Motor neuron (in vitro differentiated cells): ENCODE measurements around the gene ACP7. TPM values are rescaled to one million over a fixed set of nuclear protein-coding genes. Genes with fewer than 3 reads are reported as not detected.
"Not testable (repeated sequence)": the region's sequence is repeated elsewhere in the genome, so short reads cannot be mapped to it uniquely, and the experiment has no call there.

Experiments
- ATAC-seq, 8 experiments: fragments of 200-7000 bp; cut with Tn5 transposase; replicated peaks in 6 of 8; 2 replicates each; pipeline ENCODE4 v1.8.0; 2021; ENCODE audit warnings: mild to moderate bottlenecking in 8 of 8, moderate library complexity in 8 of 8
- H3K27ac ChIP-seq, 2 donors: fragments of 250-450 bp; sonication (Bioruptor Pico); 2 replicates each; pipeline ENCODE4 v1.9.0; 2021; ENCODE audit warnings: antibody characterized with exemption in 2 of 2, mild to moderate bottlenecking in 2 of 2, moderate library complexity in 1 of 2
- H3K4me1 ChIP-seq, 2 donors: fragments of 250-450 bp; sonication (Bioruptor Pico); replicated peaks in 1 of 2; 2 replicates each; pipeline ENCODE4 v1.6.1; 2021; ENCODE audit warnings: antibody characterized with exemption in 2 of 2, mild to moderate bottlenecking in 2 of 2, moderate library complexity in 1 of 2
- H3K4me3 ChIP-seq, 5 donors: fragments of 250-450 bp; sonication (Bioruptor Pico); 2 replicates each; pipeline ENCODE4 v1.9.0; 2021; ENCODE audit warnings: antibody characterized with exemption in 5 of 5, mild to moderate bottlenecking in 5 of 5, moderate library complexity in 4 of 5
- WGBS, 10 experiments: fragments of 450-650 bp; shearing (Covaris generic); methylation state at CpG; one replicate each; pipeline ENCODE4 v1.0.0; 2022; 5-methylcytosine and 5-hydroxymethylcytosine counted together
- in situ Hi-C, 9 experiments: fragments of 400-800 bp; cut with MboI; loops; one replicate each; pipeline ENCODE4 v1.15.0; 2021; ENCODE audit warnings: low sequenced_read_pairs in 9 of 9, low pct_unique_long_range_greater_than_20kb in 2 of 9; ENCODE audit not compliant: unreplicated experiment in 9 of 9
- total RNA-seq, 8 experiments: library from RNA; unstranded; fragments of 300-600 nt; gene quantifications; 2 replicates each; pipeline versions ENCODE4 v1.2.3 to v1.2.4, GENCODE V29; 2022

The ACP7 gene
- total RNA-seq, 8 experiments from 2014 or later: 0.07 to 0.42 (median 0.15) TPM; not detected in 3

DNA sequence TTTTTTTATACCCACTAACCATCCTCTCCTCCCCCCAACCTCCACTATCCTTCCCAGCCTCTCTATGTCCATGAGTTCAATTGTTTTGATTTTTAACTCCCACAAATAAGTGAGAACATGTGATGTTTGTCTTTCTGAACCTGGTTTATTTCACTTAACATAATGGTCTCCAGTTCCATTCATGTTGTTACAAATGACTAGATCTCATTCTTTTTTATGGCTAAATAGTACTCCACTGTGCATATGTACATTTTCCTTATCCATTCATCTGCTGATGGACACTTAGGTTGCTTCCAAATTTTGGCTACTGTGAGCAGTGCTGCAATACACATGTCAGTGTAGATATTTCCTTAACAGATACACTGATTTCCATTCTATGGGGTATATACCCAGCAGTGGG lies 24.9 kb upstream of the ACP7 start:
- H3K27ac ChIP-seq: no peak overlapping the region
- in situ Hi-C loops: no loop called here
- H3K4me3 ChIP-seq: no peak overlapping the region
- no peak for ATAC-seq
- H3K4me1 ChIP-seq: no peaks in the 10 kb centered on the region

DNA sequence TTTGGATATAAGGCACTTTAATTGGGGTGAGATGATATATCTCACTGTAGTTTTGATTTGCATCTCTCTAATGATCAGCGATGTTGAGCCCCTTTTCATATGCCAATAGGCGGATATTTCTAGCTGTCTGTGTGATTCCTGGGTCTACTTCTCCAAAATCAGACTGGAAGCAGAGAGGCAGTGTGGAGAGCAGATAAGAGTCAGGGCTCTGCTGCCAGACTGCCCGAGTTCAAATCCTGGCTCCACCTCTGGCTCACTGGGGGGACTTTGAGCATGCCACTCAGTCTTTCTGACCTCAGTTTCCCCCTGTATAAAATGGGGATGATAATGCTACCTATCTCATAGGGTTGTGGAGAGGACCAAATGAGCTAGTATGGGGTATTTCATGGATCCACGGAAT lies 24.0 kb upstream of the ACP7 start:
- Histone ChIP-seq H3K27ac (no peak overlapping the region), H3K4me3 (no peak overlapping the region), H3K4me1 (no peaks in the 10 kb centered on the region)
- in situ Hi-C loops: no loop called here
- ATAC-seq: no peak
- 0 to 100% (median 65%) methylated on average over 1 to 4 of the region's 4 CpGs; no CpG with 5 or more reads in 3 of the 10 experiments for WGBS, 10 experiments

DNA sequence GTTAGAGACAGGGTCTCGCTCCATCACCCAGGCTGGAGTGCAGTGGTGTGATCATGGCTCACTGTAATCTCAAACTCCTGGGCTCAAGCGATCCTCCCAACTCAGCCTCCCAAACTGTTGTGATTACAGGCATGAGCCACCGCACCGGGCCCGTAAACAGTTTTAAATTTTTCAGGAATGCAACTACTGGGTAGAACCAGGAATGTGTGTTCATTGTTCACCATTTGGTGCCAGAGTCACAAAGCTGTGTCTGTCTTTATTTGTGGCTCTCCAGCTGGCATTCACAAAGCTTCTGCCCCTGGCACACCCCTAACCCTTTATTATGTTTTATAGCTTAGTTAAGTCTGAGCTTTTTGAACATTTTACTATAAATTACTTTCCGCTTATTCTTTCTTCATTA lies 19.8 kb upstream of the ACP7 start:
- H3K27ac ChIP-seq: no peak overlapping the region
- 40 to 100% (median 90%) methylated on average over 1 to 5 of the region's 6 CpGs; no CpG with 5 or more reads in 1 of the 10 experiments for WGBS, 10 experiments

DNA sequence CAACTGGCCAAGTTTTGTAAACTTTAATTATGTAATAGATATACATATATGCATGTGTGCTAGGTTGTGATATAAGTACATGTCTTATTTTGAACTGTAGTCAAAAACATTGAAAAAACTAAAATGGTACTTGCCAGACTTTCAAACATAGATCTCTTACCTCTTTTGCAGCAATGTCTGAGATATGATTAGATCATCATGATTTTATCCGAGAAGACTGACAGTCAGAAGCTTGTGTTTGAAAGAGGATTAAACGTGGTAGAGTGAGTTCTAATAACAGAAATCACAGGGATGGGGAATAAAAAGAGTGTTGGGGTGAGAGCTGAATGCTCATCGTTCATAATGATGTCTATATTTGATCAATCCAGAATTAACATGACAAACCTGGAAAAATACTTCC lies 18.2 kb upstream of the ACP7 start:
- no peak for ATAC-seq
- H3K4me3 ChIP-seq: no peak overlapping the region
- no peak overlapping the region for H3K27ac ChIP-seq
- in situ Hi-C loops: no loop called here
- WGBS, 10 experiments: 26 to 89% (median 64%) methylated on average over 1 to 3 of the region's 3 CpGs
- no peaks in the 10 kb centered on the region for H3K4me1 ChIP-seq

More for the DNA sequence above, 19.8 kb upstream of the ACP7 start:
- no peak for ATAC-seq
- Histone ChIP-seq H3K4me1 (no peaks in the 10 kb centered on the region), H3K4me3 (no peak overlapping the region)
- in situ Hi-C loops: no loop called here

DNA sequence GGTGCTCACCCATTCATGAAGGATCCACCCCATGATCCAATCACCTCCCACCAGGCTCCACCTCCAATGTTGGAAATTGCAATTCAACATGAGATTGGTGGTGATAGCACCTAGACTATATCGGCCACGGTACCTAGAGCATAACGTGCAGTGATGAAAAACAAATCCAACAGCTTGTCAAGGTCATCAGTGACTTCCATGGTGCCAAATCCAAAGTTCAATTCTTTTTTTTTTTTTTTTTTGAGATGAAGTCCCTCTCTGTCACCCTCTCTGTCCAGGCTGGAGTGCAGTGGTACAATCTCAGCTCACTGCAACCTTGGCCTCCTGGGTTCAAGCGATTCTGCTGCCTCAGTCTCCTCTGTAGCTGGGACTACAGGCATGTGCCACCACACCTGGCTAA lies 17.1 kb upstream of the ACP7 start:
- Histone ChIP-seq H3K4me1 (no peaks in the 10 kb centered on the region), H3K27ac (no peak overlapping the region), H3K4me3 (no peak overlapping the region)
- ATAC-seq: no peak
- in situ Hi-C loops: no loop called here
- 68 to 100% (median 96%) methylated on average over 1 to 4 of the region's 4 CpGs; no CpG with 5 or more reads in 5 of the 10 experiments for WGBS, 10 experiments

DNA sequence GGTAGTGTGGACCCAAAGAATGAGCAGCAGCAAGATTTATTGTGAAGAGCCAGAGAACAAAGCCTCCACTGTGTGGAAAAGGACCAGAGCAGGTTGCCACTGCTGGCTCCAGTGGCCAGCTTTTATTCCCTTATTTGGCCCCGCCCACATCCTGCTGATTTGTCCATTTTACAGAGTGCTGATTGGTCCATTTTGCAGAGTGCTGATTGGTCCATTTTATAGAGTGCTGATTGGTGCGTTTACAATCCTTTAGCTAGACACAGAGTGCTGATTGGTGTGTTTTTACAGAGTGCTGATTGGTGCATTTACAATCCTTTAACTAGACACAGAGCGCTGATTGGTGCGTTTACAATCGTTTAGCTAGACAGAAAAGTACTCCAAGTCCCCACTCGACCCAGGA lies 15.9 kb upstream of the ACP7 start:
- H3K4me1 ChIP-seq, H3K4me3 ChIP-seq, in situ Hi-C loops, H3K27ac ChIP-seq, ATAC-seq: not testable (repeated sequence)
- WGBS, 10 experiments: 0 to 100% (median 60%) methylated on average over 1 to 4 of the region's 6 CpGs; no CpG with 5 or more reads in 1 of the 10 experiments

DNA sequence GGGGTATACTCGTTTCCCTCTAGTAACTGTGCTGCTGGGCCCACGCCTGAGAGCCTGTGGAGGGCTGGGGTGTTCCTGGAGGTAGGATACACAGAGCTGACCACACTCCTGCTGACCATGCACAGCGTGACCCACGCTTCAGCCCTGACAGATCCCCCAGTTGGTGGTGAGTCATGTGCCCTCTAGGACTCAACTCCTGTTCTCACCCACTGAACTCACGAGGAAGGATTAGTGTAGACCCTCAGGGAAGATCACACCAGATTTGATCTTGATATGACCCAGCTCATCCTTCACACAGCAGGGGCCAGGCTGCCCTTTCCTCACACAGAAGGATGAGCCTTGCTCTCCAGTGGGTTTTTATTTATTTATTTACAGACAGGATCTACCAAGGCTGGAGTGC lies 13.3 kb upstream of the ACP7 start:
- H3K27ac ChIP-seq: no peak overlapping the region
- H3K4me3 ChIP-seq: no peak overlapping the region
- 60% methylated on average over 1 of the region's 5 CpGs; no CpG with 5 or more reads in 9 of the 10 experiments for WGBS, 10 experiments
- in situ Hi-C loops: no loop called here
- no peaks in the 10 kb centered on the region for H3K4me1 ChIP-seq
- no peak for ATAC-seq

DNA sequence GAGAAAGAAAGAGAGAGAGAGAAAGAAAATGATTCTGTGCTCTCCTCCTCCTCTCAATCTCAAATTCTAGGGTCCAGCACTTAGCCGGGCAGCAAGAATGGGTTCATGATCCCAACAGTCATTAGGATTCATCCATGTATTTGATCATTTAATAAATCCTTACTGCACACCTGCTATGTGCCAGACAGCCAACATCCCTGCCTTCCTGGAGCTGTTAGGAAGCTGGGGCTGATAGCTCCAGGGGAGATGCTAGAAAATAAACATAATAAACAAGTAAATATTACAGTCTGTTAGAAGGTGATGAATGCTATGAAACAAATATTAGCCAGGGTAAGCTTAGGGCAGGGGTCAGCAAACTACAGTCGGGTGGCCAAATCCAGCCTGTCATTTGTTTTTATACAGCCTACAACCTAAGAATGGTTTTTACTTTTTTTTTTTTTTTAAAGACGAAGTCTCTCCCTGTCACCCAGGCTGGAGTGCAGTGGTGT lies 9.9 kb upstream of the ACP7 start:
- in situ Hi-C loops: no loop called here
- H3K4me3 ChIP-seq: no peak overlapping the region
- H3K4me1 ChIP-seq: no peaks in the 10 kb centered on the region
- WGBS, 10 experiments: 20 to 77% (median 58%) methylated on average over 1 to 3 of the region's 3 CpGs
- ATAC-seq: no peak
- H3K27ac ChIP-seq: no peak overlapping the region

DNA sequence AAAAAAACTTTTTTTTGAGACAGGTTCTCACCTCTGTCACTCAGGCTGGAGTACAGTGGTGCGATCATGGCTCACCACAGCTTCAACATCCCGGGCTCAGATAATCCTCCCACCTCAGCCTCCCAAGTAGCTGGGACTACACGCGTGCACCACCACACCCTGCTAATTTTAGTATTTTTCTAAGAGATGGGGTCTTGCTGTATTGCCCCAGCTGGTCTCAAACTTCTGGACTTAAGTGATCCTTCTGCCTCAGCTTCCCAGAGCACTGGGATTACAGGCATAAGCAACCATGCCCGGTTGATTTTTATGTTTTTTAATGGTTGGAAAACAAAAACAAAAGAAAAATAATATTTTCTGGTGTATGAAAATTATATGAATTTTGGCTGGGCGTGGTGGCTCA lies 9.2 kb upstream of the ACP7 start:
- Histone ChIP-seq H3K4me3 (no peak overlapping the region), H3K27ac (no peak overlapping the region), H3K4me1 (no peaks in the 10 kb centered on the region)
- no peak for ATAC-seq
- in situ Hi-C loops: no loop called here
- WGBS, 10 experiments: 0 to 100% (median 69%) methylated on average over 1 to 5 of the region's 6 CpGs

DNA sequence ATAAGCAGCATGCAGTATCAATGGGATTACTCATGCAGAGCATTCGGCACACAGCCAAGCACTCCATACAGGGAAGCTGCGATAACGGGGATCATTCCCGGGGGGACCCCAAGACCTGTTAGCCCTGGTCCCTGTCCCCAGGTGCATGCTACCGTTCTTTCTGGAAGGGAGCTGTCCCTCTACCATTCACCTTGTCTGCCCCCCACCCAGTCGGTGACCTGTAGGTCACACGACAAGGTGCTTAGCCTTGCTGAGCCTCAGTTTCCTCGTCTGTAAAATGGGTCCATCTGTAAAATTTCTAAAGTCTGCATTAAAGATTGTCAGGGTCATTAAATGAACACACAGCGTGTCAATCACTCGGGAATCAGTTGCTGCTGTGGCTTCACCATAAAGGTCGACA lies 6.8 kb upstream of the ACP7 start:
- Histone ChIP-seq H3K27ac (no peak overlapping the region), H3K4me3 (no peak overlapping the region), H3K4me1 (no peaks in the 10 kb centered on the region)
- no peak for ATAC-seq
- in situ Hi-C loops: no loop called here
- WGBS, 10 experiments: 40 to 100% (median 82%) methylated on average over 1 to 11 of the region's 11 CpGs; no CpG with 5 or more reads in 2 of the 10 experiments

DNA sequence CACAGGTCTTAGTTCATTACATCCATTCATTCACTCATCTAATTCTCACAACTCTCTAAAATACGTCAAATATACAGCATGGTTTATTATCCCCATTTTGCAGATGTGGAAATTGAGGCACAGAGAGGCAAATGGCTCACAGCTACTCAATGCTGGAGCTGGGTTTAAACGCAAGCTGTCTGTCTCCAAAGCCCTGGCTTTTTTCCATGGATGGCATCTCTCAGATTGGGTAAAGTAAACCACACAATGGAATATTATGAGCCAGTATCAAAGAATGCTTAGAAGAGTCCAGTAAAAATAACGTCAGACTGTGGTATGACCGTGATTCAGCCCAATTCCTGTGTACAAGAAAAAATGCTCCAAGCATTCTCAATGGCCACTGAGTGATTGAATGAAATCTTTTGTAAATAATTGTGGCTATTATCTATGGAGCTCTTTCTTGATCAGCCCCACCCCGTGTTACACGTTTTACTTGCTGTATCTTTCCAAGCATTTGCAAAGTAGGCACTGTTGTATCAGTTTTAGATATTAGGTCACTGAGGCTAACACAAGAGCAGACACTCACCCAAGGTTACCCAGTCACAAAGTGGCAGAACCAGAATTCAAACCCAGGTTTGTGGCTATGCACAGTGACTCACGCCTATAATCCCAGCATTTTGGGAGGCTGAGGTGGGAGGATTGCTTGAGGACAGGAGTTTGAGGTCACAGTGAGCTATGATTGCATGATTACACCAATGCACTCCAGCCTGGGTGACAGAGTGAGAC lies 5.5 kb upstream of the ACP7 start:
- Histone ChIP-seq H3K27ac (no peak overlapping the region), H3K4me1 (no peaks in the 10 kb centered on the region), H3K4me3 (no peak overlapping the region)
- WGBS, 10 experiments: 0 to 100% (median 49%) methylated on average over 2 to 5 of the region's 7 CpGs; no CpG with 5 or more reads in 2 of the 10 experiments
- in situ Hi-C loops: no loop called here
- peak in 2 of 8 experiments; percentile 74 to 86 for ATAC-seq

DNA sequence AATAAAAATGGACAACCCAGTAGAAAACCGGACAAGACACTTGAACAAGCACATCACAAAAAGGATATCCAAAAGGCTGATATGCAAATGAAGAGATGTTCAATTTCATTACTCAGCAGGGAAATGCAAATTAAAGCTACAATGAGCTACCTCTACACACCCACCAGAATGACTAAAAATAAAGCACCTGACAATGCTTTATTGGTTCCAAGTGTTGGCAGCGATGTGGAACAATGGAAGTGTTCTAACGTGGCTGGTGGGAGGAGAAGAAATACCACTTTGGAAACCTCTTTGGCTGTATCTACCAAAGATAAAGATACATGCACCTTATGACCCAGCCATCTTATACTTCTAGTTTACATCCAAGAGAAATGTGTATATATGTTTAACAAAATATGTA lies 3.7 kb upstream of the ACP7 start:
- no peaks in the 10 kb centered on the region for H3K4me1 ChIP-seq
- WGBS, 10 experiments: 40 to 85% (median 63%) methylated on average over 2 to 3 of the region's 3 CpGs
- ATAC-seq: no peak
- in situ Hi-C loops: no loop called here
- H3K4me3 ChIP-seq: no peak overlapping the region
- no peak overlapping the region for H3K27ac ChIP-seq

DNA sequence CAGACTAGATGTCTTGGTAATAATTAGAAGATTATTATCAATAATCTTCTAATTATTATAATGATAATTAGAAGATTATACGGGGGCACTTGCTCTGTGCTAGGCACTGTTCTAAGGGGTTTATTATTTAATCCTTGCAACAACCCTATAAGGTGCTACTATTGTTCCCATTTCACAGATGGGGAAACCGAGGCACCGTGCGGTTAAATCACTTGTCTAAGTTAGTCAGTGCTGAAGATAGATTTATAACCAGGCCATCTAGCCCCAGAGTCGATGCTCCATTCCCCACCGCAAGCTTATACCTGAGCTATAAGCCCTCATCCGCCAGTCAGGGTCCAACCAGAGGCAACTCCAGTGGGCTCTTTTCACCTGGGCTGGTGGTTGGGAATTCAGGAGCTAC lies 2.0 kb upstream of the ACP7 start:
- 55 to 92% (median 78%) methylated on average over 2 to 6 of the region's 7 CpGs; no CpG with 5 or more reads in 4 of the 10 experiments for WGBS, 10 experiments
- no peaks in the 10 kb centered on the region for H3K4me1 ChIP-seq
- H3K4me3 ChIP-seq: no peak overlapping the region
- no peak overlapping the region for H3K27ac ChIP-seq
- in situ Hi-C loops: no loop called here
- no peak for ATAC-seq
